Prostate gland (tissue), 2 donors: ENCODE measurements around the gene RTEL1. TPM values are rescaled to one million over a fixed set of nuclear protein-coding genes. Genes with fewer than 3 reads are reported as not detected.

ENCODE experiments used
- DNase-seq: peaks from one replicate; pipeline ENCODE4 v3.0.0-alpha.2; 2019; ENCODE audit warnings: low spot score
- H3K27ac ChIP-seq, 2 donors: fragments of 200-600 bp; sonication (generic); 2 replicates each; pipeline ENCODE4 v1.5.1; 2017 to 2019
- H3K27me3 ChIP-seq: fragments of 200-600 bp; sonication (generic); replicated peaks from 2 replicates; pipeline ENCODE4 v1.5.1; 2019; ENCODE audit not compliant: insufficient read depth
- H3K36me3 ChIP-seq, 2 donors: fragments of 200-600 bp; sonication (generic); 1 replicate in 1 of 2; 2 replicates in 1 of 2; pipeline versions ENCODE4 v1.5.1 to v1.8.1; 2017 to 2019
- H3K4me1 ChIP-seq: fragments of 200-600 bp; sonication (generic); replicated peaks from 2 replicates; pipeline ENCODE4 v1.5.1; 2019
- H3K4me3 ChIP-seq, 2 donors: fragments of 200-600 bp; sonication (generic); 2 replicates each; pipeline ENCODE4 v1.5.1; 2017 to 2019
- H3K9me3 ChIP-seq: fragments of 200-600 bp; sonication (generic); 2 replicates; pipeline ENCODE4 v1.5.1; 2017
- POLR2A ChIP-seq: fragments of 450-650 bp; IDR thresholded peaks from one replicate; pipeline ENCODE4 v1.6.1; 2016; ENCODE audit warnings: antibody characterized with exemption, mild to moderate bottlenecking
- POLR2AphosphoS5 ChIP-seq: sonication (generic); formaldehyde crosslinking; IDR thresholded peaks from one replicate; pipeline ENCODE4 v1.6.1; 2017; ENCODE audit warnings: antibody characterized with exemption
- WGBS: methylation state at CpG from one replicate; pipeline ENCODE4 v1.1.5; 2018; 5-methylcytosine and 5-hydroxymethylcytosine counted together
- intact Hi-C: fragments of 100-400 bp; cut with DNase I; formaldehyde crosslinking; loops from one replicate; pipeline ENCODE4 v1.14.2; 2022
- total RNA-seq, 2 donors: library from RNA; depleted of rRNA; stranded (reverse); fragments of >200 nt; gene quantifications; one replicate each; pipeline ENCODE4 v1.1.0, GENCODE V29; 2016
- TF ChIP-seq, protein P1 (sequence below), 4 experiments: fragments of 200-600 bp in 2 of 4; fragments of 450-650 bp in 2 of 4; sonication (generic) in 2 of 4; IDR thresholded peaks; 1 replicate in 3 of 4; 2 replicates in 1 of 4; pipeline ENCODE4 v1.5.1; 2016 to 2019; ENCODE audit warnings: antibody characterized with exemption in 4 of 4, mild to moderate bottlenecking in 2 of 4, moderate library complexity in 2 of 4

RTEL1 gene
- total RNA-seq, 2 donors from 2014 or later: 21.8 to 42.6 TPM

DNA sequence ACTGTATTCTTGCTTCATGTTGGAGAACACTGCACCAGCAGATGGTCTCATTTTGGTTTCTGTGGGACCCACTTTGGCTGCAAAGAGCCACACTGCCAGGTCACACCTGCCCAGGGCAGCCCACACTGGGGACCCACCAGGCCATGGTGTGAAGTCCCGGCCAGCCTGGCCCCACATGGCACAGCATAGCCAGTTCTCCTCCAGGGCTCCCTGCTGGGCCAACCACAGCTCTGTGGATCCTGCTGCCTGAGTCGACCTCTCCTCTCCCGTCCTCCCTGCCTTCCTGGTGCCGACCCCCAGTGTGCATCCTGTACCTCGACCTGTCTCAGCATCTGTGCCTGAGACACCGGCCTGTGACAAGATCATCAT lies 46.6 kb downstream of the RTEL1 start:
- Histone ChIP-seq H3K36me3 (peaks cover 0 to 23% of the 10 kb centered on the region in 2 donors), H3K27ac (no peak overlapping the region), H3K4me1 (peaks cover 17% of the 10 kb centered on the region), H3K27me3 (no peaks in the 10 kb centered on the region), H3K9me3 (no peaks in the 10 kb centered on the region), H3K4me3 (no peak overlapping the region)
- DNase-seq: no peak
- intact Hi-C loops: loop anchor here (5.0 kb wide), 1 partner anchor 47 kb away; the partner anchor contains the start of gene RTEL1
- TF ChIP-seq, protein P1, sequence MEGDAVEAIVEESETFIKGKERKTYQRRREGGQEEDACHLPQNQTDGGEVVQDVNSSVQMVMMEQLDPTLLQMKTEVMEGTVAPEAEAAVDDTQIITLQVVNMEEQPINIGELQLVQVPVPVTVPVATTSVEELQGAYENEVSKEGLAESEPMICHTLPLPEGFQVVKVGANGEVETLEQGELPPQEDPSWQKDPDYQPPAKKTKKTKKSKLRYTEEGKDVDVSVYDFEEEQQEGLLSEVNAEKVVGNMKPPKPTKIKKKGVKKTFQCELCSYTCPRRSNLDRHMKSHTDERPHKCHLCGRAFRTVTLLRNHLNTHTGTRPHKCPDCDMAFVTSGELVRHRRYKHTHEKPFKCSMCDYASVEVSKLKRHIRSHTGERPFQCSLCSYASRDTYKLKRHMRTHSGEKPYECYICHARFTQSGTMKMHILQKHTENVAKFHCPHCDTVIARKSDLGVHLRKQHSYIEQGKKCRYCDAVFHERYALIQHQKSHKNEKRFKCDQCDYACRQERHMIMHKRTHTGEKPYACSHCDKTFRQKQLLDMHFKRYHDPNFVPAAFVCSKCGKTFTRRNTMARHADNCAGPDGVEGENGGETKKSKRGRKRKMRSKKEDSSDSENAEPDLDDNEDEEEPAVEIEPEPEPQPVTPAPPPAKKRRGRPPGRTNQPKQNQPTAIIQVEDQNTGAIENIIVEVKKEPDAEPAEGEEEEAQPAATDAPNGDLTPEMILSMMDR (IDR thresholded peaks at IDR 0.05): no peak
- TF ChIP-seq POLR2AphosphoS5 (no peak), POLR2A (no peak)
- 87% methylated on average over 6 of the region's 6 CpGs for WGBS

DNA sequence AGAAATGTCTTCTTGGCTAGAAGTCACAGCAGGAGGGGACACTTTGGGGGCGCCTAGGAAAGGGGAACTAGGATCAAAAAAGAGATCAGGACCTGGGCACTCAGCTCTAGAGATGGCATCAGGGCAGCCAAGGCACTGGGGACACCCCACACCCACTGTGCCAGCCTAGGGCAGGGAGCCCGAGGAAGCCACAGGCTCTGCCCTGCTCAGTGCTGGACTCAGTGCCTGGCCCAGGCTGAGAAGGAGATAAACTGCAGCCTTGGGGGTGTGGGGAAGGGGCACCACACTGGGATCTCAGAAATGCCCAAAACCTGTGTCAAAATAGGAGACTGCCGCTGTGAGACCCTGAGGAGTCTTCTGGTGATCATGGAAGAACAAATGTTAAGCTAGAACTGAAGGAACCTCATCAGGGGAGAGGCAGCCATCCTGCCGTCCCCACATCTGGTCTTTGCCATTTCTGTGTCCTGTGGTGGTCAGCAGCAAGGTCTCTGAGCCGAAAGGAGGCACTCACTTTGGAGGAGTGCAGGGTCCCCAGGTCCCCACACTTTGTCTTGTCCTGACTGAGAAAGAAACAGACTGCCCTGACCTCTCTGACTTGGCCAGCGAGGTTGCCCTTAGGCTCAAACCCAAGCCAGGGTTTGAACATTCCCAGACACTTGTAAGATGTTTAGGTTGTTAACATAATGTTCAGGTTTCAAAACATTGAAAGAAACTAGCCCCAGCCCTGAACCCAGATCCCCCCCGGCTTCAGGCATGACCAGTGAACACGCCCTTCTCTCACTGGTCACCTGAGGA lies 47.3 kb downstream of the RTEL1 start:
- intact Hi-C loops: loop anchor here (5.0 kb wide), 1 partner anchor 48 kb away; the partner anchor contains the start of gene RTEL1
- Histone ChIP-seq H3K4me1 (peaks cover 17% of the 10 kb centered on the region), H3K4me3 (no peak overlapping the region), H3K27ac (no peak overlapping the region), H3K36me3 (peaks cover 0 to 23% of the 10 kb centered on the region in 2 donors), H3K27me3 (no peaks in the 10 kb centered on the region), H3K9me3 (no peaks in the 10 kb centered on the region)
- no peak for DNase-seq
- TF ChIP-seq POLR2AphosphoS5: no peak
- TF ChIP-seq POLR2A: no peak
- TF ChIP-seq, protein P1 (IDR thresholded peaks at IDR 0.05): no peak
- 88% methylated on average over 8 of the region's 8 CpGs for WGBS

DNA sequence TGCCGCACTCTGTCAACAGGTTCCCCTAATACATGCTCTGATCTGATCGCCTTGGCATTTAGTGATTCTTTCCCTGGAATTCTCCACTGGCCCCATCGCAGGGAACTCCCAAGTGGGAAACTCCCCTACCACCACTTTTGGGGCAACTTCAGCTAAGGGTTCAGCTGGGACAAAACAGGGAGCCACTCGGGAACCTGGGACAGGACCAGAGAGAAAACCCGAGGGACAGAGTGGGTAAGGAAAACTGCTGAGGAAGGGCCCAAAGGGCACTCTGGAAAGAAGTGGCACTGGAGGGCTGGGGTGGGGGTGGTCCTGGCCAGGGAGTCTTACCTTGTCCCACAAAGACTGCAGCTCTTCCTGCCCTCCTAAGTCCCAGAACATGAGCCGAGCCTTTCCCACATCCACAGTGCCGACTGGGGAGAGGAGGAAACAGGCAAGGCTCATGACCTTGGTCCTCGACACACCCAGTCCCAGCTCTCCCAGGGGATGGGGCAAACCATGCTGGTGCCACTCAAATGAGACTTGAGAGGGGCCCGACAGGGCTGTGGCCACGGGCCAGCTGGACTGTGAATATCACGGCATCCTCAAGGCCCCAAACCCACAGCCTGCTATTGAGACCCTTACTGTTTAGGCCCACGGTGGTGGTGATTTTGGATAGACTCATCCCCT lies 48.0 kb downstream of the RTEL1 start:
- no peaks in the 10 kb centered on the region for H3K9me3 ChIP-seq
- no peaks in the 10 kb centered on the region for H3K27me3 ChIP-seq
- intact Hi-C loops: loop anchor here (5.0 kb wide), 1 partner anchor 49 kb away; the partner anchor contains the start of gene RTEL1
- peak overlapping the region in 1 of 2 donors; percentile 70 for H3K27ac ChIP-seq
- peaks cover 17% of the 10 kb centered on the region for H3K4me1 ChIP-seq
- DNase-seq: no peak
- TF ChIP-seq POLR2A (no peak), POLR2AphosphoS5 (no peak)
- TF ChIP-seq, protein P1 (IDR thresholded peaks at IDR 0.05): no peak
- WGBS: 81% methylated on average over 12 of the region's 12 CpGs
- H3K4me3 ChIP-seq: peak overlapping the region in 1 of 2 donors; percentile 91
- peaks cover 0 to 23% of the 10 kb centered on the region in 2 donors for H3K36me3 ChIP-seq

DNA sequence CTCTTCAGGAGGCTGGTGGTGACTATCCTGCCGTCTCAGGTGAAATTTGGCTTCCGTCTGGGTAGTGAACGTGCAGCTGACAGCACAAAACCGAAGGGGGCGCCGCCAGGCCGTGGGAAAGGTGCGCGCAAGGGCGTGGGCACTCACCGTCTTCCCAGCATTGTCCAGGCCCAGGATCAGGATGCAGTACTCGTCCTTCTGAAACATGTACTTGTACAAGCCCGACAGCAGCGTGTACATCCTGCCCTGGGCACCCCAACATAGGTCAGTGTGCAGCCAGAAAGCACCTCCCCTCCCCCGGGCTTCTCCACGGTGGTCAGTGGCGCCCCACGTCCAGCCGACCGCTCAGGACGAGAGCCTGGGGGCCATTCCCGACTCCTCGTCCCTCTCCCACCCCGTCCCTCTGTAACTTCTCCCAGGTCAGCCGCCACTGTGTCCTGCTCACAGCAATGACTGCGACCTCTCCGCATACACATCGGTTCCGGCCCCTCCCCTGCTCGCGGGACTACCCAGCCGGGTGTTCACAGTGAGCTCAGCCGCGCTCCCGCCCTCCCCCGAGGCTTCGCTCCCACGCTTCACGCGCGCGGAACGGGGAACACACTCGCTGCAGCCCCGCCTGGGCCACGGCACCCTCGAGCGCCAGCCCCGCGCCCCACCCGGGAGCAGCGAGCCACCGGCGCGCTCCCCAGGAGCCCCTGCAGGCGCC lies 48.9 kb downstream of the RTEL1 start:
- Histone ChIP-seq H3K36me3 (peaks cover 0 to 23% of the 10 kb centered on the region in 2 donors), H3K27me3 (no peaks in the 10 kb centered on the region), H3K27ac (peak overlapping the region; percentile 70 to 73), H3K4me3 (peak overlapping the region; percentile 84 to 91), H3K4me1 (peaks cover 17% of the 10 kb centered on the region), H3K9me3 (no peaks in the 10 kb centered on the region)
- intact Hi-C loops: loop anchor here (5.0 kb wide), 1 partner anchor 50 kb away; the partner anchor contains the start of gene RTEL1
- DNase-seq: peak; percentile 10
- 2% methylated on average over 56 of the region's 56 CpGs for WGBS
- TF ChIP-seq, protein P1 (IDR thresholded peaks at IDR 0.05): peak in 2 of 4 experiments; percentile 28 to 36
- TF ChIP-seq POLR2AphosphoS5: no peak
